ENCODE results near the gene LARGE2.

- TF ChIP-seq POLR2A (IDR thresholded peaks at IDR 0.05): no peak
- no peak for TF ChIP-seq CTCF (IDR thresholded peaks at IDR 0.05)
These were observed 29.6 kb upstream of the LARGE2 start for GRCh38 chr11:45892856-45893255.

Measured in vagina (tissue), 2 donors.